HG03039 (cell line): ENCODE data around the gene GAD1.

Source experiments
- ATAC-seq: cut with Tn5 transposase; IDR thresholded peaks from one replicate; pipeline ENCODE4 v1.9.1; 2021; ENCODE audit warnings: mild to moderate bottlenecking, moderate library complexity; ENCODE audit not compliant: unreplicated experiment

GAD1 gene

DNA sequence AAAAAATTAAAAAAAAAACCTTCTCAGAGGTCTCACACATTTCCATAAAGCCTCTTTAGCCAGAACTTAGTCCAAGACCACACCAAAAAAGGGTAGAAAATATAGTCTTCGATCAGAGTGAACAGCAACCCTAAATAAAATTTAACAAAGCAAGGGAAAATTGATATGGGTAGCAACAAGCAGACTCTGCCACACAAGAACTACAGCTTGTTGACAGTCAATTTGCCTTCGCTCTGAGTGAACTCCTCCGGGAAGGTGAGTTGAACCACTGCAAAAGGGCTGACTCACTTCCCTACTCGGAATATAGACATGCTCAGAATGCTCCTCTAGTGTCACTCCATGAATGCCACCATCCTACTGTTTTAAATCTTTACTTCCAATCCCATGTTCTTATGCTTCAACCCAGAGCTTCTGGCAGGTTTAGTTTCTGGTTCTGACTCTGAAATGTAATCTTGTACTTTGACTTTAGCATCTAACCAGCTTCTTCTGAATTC lies 24.1 kb downstream of the GAD1 start:
- ATAC-seq: no peak

DNA sequence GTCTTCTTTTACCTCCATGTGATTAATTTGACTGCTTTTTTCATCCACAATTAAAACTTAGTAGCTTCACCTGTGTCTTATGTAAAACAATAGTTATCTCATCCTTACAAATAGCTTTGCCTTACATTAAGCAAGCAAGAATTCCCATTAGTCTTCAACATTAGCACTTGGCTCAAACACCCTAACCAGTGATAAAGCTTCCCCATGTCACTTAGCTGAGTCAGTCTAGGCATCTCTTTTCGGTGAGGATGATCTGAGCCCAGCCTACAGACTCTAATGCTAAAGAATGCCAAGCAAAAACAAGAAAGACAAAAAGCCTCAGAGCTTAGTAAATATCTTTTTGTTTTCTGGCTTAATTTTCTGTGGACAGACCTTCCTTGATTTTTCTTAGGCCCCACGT lies 26.1 kb downstream of the GAD1 start:
- no peak for ATAC-seq

DNA sequence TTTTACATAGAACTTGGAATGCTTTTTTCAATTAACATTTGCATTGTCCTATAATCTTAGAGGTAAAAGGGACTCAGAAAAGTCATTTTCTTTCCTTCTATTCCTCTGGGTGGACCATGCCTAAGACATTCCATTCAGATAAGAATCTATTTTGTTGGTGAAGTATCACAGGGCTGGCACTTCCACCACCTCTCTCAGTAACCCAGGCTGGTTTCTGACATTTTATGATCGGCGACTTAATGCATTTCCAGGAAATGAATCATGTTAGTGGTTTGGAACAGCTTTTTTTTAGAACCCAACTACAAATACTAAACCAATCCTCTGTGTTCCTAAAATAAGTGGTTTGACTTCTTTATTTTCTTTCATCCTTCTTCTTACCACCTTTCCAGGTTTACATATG lies 27.0 kb downstream of the GAD1 start:
- no peak for ATAC-seq

DNA sequence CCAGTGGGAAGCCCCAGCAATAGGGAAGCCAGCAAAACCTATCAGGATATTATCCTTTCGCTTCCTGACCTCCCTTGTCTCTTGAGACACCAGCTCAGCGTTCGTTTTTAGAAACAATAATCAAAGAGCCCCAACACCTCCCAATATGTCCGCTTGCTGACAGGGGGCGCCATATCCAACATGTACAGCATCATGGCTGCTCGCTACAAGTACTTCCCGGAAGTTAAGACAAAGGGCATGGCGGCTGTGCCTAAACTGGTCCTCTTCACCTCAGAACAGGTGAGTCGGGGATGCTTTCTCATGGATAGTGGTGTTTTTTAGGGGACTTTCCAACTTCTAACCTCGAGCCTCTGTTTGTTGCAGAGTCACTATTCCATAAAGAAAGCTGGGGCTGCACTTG lies 28.7 kb downstream of the GAD1 start:
- no peak for ATAC-seq

DNA sequence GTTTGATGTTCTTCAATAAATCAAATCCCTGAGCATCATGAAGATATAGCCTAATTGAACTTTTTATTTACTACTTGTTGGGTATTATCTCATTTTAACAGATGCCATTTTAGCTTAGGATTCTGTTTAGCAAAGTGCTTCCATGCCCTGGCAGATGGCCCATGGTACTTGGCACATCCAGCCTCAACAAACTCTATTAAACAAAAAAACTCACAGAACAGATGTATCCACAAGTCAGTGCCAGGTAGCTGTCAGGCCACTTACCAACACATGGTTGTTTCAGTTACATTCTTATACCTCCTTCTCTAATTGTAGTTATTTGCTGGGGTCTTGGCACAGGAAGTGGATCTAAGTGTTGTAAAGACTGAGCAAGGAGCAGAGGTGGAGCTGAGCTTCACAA lies 29.6 kb downstream of the GAD1 start:
- no peak for ATAC-seq

DNA sequence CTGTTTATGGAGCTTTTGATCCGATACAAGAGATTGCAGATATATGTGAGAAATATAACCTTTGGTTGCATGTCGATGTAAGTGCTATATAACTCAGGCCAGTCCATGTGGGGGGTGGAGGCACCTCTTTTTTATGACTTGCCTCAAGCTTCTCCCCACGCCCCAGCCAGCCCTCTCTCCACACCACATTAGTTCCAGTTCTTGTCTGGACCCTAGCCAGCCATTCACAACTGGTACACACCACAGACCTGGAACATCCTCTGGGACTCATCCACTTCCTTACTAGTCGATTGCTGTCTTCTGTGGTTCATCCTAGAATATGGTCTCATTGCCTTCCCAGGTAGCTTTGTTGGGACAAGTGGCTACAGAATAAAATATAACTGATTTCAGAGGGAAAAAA lies 31.0 kb downstream of the GAD1 start:
- ATAC-seq: no peak

DNA sequence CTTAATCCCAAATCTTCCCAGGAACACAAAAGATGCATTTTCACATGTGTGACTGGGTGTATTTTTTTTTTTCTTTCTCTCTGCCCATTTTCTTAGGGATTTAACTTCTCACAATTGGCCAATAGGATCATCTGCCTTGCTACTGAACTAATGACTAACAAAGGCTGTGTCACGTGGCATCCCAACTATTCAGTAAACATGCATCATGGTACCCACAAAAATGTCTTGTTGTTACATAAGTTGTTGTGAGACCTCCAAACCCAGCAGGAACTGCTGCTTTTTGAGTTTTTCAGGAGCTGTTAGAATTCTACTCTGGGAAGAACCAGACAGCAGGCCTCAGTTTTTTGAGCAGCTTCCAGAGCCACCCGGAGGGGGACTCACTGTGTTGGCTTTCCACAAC lies 31.9 kb downstream of the GAD1 start:
- no peak for ATAC-seq

DNA sequence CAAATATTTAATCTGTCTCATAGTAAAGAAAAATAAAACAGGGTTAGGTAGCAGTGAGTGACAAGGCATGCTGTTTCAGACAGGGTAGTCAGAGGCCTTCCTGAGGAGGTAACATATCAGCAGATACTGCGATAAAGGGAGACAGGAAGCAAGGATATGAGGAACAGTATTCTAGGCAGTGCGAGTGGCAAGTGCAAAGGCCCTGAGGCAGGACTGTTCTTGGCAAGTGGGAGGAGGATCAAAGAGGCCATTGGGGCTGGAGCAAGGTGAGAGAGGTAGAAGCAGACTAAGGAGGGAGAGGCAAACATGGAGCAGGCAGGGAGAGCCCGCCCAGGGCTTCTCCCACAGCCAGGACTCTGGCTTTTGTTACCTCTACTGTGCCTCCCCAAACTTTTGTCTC lies 33.6 kb downstream of the GAD1 start:
- ATAC-seq: no peak

DNA sequence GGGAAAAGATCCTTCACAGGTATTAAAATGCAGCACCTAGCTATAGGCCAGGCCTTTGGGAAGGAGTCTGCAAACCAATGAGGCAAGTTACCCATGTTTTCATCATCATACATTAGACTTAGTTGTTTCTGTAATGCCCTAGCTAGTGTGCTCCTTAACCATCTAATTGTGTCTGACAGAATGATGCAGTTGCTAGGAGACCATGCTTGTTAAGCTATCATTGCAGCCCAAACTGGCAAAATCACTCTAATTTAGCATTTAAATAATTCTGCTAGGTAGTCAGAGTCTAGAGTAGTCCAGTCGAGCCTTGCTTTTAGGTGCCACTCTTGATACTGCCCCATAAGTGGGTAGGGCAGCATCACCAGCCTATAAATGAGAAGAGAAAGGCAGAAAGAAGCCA lies 34.9 kb downstream of the GAD1 start:
- ATAC-seq: no peak

DNA sequence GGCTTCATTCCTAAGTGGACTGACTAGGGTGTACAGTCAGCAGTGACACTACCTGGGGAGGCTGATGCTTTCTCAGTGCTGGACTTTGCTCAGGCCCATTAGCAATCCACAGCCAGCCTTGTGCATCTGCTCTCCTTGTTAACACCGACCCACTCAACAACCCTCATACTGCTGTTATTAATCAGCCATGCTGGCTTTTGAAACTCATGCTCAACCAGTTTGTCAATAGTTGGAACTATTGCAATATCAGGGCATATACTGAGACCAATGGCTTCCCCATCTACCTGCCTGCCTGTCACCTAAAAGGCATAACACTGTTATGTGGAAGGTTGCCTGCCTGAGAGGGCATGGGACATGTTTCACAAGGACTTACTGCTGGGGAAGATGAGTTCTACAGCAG lies 39.4 kb downstream of the GAD1 start:
- ATAC-seq: no peak

DNA sequence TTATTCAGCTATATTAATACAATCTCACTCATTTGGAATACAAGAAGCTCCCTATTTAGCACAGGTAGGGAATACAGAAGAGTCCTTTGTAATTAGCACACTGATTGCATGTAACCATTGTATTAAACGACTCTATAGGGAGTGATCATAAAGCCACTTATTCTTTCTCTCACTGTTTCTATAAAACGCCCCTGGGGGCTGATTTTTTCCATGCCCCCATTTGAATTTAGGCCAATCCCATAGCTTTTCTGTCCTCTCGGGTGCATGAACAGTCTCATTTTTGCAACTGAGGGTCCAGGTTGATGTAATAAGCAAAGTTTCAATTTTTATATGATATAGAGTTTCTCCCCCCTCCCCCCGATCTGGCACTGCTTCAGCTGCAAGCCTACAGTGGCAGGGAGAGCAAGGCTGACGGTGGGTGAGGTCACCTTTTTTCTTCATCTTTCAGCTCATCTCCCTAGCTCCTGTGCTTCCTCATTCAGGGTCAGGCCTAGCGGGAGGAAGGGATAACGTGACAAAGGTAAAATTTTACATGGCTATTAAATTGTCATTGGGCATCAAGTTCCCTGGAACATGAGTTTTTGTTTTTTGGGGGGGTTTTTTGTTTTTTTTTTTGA lies 45.7 kb downstream of the GAD1 start:
- no peak for ATAC-seq

DNA sequence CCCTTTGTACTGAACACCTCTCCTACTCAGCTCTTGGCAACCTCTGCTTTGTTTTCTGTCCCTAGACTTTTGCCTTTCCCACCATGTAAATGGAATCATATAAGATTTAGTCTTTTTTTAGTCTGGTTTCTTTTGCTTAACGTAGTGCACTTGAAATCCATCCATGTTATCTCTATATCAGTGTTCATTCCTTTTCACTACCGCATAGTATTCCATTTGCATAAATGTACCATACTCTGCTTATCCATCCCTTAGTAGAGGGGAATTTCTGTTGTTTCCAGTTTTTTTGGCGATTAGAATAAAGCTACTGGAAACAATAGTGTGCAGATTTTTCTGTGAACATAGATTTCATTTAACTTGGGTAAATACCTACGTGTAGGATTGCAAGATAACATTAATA lies 46.4 kb downstream of the GAD1 start:
- ATAC-seq: no peak

DNA sequence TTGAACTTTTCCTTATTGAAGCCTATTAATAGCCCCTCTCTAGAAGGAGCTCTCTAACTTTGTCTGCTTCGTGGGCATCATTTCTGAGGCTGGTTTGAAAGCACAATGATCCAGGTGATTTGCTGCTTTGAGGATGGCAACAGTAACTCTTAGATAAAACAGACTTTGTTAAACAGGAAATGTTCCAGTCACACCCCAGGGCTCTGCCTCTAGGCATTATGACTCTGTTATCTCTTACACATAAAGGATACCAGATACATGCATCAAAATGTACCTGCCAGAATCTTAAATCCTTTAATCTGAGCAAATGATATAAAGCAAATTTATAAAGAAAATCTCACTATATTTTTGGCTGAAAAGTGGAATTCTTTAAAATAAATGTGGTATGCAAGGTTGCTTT lies 52.3 kb downstream of the GAD1 start:
- ATAC-seq: no peak

DNA sequence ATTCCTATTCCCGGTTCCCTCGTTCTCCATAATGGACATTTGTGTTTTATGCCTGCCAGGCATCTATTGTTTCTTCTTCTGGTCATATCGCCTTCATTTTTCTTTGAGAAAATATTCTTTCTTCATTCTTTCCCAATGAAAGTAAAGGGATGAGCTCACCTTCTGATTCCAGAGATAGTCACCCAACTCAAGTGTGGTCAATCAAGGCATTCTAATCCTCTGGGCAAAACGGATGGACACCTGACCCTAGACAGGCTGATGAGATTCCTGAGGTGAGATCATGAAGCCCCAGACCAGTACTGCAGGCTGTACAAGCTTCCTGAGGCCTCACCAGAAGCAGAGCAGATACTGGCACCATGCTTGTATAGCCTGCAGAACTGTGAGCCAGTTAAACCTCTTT lies 52.8 kb downstream of the GAD1 start:
- ATAC-seq: no peak

DNA sequence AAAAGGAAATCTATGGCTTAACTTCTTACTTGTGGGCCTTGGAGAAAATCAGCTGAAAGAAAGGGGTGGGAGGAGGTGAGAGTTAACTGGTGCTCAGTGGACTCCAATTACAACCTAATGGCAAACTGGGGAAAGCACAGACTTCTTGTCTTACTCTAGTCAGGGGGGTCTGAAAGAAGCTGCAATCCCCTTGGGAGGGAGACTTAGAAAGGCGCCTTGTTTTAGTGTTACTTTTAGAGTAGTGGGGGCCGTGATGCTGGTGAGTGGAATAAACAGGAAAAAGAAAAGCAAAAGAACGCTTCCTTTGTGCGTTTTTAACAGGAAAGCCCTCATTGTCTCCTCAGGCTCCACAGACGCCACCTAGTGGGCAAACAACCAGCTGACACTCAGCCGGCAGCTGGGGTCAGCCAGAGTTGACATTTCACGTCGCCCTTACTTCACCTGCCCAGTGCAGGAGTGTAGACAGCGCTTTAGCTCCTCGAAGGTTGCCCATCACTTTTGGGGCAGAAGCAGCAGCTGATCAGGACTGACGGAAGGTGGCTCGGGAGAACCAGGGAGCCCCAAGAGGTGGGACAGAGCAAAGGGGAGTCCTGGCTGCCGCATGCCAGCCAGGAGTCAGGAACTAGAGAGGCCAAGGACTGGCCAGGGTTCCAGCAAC lies 56.5 kb downstream of the GAD1 start:
- peak; percentile 90 for ATAC-seq

DNA sequence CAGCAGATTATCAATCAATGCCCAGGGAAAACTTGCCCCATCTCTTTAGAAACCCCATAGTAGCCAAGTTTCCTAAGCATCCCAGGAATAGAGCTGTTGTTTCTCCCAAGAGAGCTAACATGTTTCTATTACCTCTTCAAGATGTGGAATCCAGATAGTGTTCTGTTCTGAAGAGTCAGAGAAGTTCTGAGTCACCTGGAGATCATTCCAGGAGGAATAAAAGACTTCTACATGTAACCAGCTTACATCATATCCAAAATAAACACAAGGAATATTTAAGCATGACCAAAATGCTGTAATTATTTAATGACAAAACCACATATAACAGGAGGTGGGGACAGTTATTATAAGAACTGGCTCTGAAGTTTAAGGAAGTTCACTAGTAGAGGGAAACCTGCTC lies 61.4 kb downstream of the GAD1 start:
- no peak for ATAC-seq

DNA sequence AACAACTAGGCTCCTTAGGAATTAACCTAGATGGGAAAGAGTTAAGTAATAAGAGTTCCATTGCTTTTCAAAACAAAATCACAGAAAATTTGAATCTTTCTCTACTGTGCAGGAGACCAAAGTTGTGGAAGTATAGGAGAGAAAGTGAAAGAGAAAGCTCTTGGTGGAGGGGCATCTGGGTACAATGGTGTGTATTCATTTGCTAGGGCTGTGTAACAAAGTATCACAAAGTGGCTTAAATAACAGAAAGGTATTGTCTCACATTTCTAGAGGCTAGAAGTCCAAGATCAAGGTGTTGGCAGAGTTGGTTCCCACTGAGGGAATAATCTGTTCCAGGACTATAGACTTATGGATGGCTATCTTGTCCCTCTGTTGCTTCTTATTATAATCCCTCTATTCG lies 61.8 kb downstream of the GAD1 start:
- no peak for ATAC-seq

DNA sequence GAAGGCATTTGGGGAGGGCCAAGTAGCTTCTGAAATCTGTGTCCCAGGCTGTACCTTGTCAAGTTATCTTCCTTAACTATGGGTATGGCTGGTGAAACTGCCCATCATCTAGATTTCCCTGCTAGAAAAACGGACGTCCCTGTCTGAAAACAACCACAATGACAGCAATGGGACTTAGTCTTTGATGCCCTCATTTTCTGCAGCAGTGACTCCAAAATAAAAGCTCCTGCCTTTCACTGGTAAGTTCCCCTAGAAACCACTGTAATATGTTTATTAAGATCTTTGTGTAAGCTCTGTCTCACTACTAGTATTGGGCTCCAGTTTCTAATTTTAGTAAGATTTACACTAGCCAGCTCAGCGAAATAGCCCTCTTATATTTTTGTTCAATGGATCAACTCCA lies 65.2 kb downstream of the GAD1 start:
- ATAC-seq: no peak

DNA sequence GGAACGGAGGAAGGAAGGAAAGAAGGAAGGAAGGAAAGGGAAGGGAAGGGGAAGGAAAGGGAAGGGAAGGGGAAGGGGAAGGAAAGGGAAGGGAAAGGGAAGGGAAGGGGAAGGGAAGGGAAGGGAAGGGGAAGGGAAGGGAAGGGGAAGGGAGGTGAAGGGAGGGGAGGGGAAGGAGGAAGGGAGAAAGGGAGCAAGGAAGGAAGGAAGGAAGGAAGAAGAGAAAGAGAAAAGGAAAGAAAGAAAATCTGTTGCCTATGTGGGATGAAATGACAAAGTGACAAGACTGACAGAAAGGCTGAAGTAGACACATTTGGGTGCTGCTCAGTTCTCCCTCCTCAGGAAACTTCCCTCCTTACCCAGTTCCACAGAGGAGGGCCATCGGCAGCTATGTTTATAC lies 66.1 kb downstream of the GAD1 start:
- ATAC-seq: no peak

DNA sequence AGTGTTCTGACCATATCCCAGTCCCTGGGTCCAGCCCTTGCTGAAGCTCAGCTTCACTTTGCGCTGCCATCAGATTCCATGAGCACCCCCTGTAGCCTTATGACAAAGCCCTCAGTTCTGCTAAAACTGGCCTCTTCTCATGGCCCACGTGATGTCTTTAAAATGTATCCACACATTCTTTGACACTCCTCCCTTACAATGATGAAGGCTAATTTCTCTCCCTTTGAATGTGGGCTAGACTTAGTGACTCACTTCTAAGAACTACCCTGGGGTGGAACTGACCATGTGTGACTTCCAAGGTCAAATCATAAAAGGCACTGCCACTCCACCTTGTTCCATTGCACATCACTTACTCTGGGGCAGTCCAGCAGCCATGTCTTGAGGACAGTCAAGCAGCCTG lies 67.0 kb downstream of the GAD1 start:
- no peak for ATAC-seq

DNA sequence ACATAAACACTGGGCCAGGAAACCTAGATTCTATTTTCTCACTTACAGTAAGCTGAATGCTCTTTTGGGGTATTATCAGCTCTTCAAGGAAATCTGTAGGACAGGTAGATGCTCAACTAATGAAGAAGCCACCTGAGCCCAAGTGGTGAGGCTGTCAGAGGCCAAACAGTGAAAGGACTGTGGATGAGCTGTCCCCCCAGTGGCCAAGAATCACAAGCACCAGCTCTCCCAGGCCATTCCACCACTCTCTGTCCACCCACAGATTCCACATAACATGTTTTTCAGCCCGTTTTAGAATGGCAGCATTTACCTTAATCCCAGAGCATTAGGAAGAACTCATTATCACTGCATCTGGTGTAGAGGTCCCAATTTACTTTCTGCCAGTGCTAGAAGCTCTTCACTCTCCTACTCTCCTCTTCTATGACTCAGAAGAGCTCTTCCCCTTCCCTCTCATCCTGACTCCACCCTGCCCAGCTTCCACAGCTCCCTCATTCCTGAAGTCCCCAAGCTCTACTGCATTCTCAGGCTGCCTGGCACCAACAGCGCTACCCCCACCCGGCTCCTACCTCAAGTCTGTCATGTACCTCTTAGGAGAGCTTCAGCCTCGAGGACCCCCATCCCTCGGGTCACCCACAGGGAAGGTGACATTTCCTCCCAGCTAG lies 68.6 kb downstream of the GAD1 start:
- ATAC-seq: no peak

DNA sequence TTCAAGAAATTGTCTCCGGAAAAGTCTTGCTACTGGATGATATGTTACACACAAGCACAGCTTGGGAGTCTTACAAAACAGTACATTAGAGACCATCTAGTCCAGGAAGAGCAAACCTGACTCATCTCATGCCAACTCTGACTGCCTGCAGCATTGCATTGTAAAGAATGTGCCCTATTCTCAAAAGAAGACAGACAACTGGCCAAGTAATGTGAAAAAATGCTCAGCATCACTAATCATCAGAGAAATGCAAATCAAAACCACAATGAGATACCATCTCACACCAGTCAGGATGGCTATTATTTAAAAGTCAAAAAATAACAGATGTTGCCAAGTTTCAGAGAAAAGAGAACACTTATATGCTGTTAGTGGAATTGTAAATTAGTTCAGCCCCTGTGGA lies 69.7 kb downstream of the GAD1 start:
- ATAC-seq: no peak

DNA sequence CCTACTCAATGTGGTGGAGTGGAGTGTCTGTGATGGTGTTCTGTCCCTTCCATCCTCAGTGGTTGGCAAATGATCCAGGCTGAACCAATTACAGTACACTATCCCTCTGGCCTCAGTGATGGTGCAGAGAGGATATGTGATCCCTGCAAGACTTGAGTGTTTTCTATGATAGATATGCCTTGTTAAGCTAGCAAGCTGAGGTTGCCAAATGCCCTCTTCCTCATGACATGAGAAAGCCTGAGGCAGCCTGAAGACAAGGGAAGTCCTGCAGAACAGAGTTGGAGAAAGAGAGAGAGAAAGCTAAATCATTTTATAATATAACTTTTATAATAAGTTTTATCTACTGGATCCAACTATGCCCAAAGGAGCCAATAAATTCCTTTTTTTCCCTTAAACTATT lies 70.8 kb downstream of the GAD1 start:
- ATAC-seq: no peak
